WERI-Rb-1 (cell line): ENCODE measurements around the gene CRABP1.

Experiments used
- DNase-seq: peaks from one replicate; pipeline ENCODE4 v3.0.0-alpha.2; 2020
- H3K27ac ChIP-seq: fragments of 250-450 bp; sonication (Bioruptor Pico); 2 replicates; pipeline ENCODE4 v1.5.1; 2020; ENCODE audit warnings: mild to moderate bottlenecking, moderate library complexity
- H3K27me3 ChIP-seq: fragments of 250-450 bp; sonication (Bioruptor Pico); 2 replicates; pipeline ENCODE4 v1.5.1; 2021; ENCODE audit warnings: mild to moderate bottlenecking, low read depth, moderate library complexity; ENCODE audit not compliant: insufficient read depth, severe bottlenecking
- H3K36me3 ChIP-seq: fragments of 250-450 bp; sonication (Bioruptor Pico); 2 replicates; pipeline ENCODE4 v1.5.1; 2020; ENCODE audit warnings: mild to moderate bottlenecking, moderate library complexity
- H3K4me3 ChIP-seq: 2 replicates; pipeline ENCODE4 v1.5.1; 2011; ENCODE audit warnings: low read depth, mild to moderate bottlenecking, control low read depth, low read length
- H3K9me3 ChIP-seq: fragments of 250-450 bp; sonication (Bioruptor Pico); 2 replicates; pipeline ENCODE4 v1.5.1; 2021; ENCODE audit warnings: mild to moderate bottlenecking, moderate library complexity; ENCODE audit not compliant: severe bottlenecking
- TF ChIP-seq, protein P1 (sequence below): IDR thresholded peaks from 2 replicates; pipeline ENCODE4 v1.5.1; 2011; ENCODE audit warnings: low read depth, mild to moderate bottlenecking, control low read depth, inconsistent platforms, low read length

CRABP1 gene

DNA sequence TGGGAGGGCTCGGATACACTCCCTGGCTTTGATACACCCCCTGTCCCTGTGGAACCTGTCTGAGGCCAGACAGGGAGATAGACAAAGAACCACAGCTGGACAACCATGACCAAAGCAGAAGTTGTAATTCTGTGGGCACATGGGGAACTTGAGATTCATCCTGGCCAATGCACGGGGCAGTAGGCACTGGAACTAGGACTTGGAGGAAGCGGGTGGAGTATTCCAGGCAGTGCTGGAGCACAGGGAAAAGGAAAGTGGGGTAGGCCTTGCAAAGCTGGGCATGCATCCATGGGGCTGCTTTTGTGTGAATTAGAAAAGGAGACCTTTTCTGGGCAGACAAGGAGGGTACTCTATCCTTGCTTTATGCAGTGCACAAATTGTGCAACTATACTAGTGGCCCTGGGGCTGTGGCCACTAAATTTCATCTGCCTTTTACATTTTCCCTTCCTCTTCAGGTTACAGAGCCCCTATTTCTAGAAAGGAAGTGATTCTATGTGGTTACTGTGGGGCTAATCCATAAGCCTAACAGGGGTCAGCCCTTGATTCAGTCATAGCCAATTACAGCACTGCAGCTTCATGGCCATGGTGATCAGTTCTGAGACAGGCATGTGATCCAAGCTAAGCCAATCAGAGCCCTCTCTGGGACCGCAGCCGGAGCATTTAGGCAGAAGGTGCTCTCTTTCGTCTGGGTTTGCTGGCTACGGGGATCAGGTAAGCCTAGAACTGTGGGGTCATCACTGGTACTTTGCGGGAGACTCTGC is 21.0 kb downstream of the CRABP1 start:
- DNase-seq = peak; percentile 49
- Histone ChIP-seq H3K27me3 (no peaks in the 10 kb centered on the region), H3K36me3 (no peaks in the 10 kb centered on the region), H3K9me3 (no peaks in the 10 kb centered on the region), H3K4me3 (no peak overlapping the region), H3K27ac (no peak overlapping the region)
- TF ChIP-seq, protein P1, sequence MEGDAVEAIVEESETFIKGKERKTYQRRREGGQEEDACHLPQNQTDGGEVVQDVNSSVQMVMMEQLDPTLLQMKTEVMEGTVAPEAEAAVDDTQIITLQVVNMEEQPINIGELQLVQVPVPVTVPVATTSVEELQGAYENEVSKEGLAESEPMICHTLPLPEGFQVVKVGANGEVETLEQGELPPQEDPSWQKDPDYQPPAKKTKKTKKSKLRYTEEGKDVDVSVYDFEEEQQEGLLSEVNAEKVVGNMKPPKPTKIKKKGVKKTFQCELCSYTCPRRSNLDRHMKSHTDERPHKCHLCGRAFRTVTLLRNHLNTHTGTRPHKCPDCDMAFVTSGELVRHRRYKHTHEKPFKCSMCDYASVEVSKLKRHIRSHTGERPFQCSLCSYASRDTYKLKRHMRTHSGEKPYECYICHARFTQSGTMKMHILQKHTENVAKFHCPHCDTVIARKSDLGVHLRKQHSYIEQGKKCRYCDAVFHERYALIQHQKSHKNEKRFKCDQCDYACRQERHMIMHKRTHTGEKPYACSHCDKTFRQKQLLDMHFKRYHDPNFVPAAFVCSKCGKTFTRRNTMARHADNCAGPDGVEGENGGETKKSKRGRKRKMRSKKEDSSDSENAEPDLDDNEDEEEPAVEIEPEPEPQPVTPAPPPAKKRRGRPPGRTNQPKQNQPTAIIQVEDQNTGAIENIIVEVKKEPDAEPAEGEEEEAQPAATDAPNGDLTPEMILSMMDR = no peak

DNA sequence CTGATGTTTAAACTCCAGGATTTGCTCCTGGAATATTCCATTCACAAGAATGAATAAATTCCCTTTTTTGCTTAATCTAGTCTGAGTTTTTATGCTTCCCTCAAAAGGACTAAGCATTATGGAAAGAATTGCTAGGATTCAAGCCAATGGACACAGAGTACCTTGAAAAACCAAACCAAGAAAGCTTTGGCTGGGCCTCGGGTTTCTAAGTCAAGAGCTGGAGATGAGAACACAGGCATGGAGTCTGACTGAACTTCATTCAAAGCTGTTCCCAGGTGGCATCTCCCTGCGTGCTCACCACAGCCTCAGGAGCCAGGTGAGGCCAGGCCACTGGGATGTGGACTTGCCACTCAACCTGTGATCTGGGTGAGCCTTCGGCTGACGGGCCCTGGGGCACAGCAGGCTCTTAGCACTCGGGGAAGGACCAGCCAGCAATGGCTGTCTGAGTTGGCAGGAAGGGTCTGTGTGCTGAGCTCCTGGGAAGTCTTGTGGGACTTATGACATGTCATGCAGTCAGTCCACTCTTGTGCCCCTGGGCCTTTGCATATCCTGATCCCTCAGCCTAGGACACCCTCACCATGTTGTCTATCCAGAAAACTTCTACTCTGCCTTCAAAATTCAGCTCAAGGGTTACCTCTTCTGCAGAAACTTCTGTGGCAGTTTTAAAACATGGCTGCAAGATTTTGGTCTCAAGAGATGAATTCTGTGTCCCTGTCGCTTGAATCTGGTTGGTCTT is 21.8 kb downstream of the CRABP1 start:
- H3K27ac ChIP-seq = no peak overlapping the region
- no peaks in the 10 kb centered on the region for H3K36me3 ChIP-seq
- H3K4me3 ChIP-seq = no peak overlapping the region
- TF ChIP-seq, protein P1 = no peak
- DNase-seq = no peak
- no peaks in the 10 kb centered on the region for H3K9me3 ChIP-seq
- H3K27me3 ChIP-seq = no peaks in the 10 kb centered on the region

DNA sequence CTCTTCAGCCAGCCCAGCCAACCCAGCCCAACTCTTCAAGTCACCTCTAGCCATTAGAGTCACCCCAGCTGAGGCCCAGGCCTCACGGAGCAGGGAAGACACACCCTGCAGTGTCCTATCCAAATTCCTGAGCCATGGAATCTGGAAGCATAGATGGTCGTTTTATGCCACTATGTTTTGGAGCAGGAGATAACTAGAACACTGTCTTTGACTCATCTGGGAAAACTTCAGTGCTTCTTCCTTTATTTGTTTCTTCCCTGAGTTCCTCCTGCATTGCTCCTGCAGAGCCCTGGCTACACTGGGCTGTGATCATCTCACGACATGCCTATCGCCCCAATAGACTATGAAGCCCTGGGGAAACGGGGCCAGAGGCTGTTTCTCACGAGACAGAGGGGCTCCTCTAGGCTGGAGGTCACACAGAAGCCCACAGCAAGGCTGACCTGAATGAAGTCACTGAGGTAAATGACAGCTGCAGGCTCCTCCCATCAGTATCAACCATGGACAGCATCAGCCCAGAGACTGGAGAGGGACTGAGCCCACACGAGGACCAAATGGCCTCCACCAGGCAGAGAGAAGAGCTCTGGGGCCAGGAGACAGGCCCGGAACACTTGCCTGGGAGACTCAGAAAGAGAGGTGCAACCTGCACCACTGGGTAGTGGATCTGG is 22.7 kb downstream of the CRABP1 start:
- Histone ChIP-seq H3K9me3 (no peaks in the 10 kb centered on the region), H3K36me3 (no peaks in the 10 kb centered on the region), H3K4me3 (no peak overlapping the region), H3K27me3 (no peaks in the 10 kb centered on the region), H3K27ac (no peak overlapping the region)
- TF ChIP-seq, protein P1 = no peak
- no peak for DNase-seq

DNA sequence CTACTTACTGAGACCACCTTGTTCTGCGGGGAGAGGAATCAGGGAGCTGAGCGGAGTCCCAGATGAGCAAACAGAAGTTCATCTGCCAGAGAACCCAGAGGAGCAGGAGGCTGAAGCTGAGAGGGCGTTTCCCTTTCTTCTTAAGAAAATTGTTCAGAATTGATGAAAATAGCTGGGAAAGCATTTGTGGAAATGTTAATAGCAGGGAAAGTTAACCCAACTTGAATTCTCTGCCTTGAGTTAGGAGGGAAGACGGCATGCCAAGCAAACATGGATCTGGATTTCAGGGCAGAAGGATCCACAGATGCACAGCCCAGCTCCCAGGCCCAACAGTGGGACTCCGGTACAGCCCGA is 23.2 kb downstream of the CRABP1 start:
- no peaks in the 10 kb centered on the region for H3K9me3 ChIP-seq
- DNase-seq = no peak
- no peak overlapping the region for H3K27ac ChIP-seq
- no peaks in the 10 kb centered on the region for H3K27me3 ChIP-seq
- no peak overlapping the region for H3K4me3 ChIP-seq
- no peaks in the 10 kb centered on the region for H3K36me3 ChIP-seq
- TF ChIP-seq, protein P1 = no peak

DNA sequence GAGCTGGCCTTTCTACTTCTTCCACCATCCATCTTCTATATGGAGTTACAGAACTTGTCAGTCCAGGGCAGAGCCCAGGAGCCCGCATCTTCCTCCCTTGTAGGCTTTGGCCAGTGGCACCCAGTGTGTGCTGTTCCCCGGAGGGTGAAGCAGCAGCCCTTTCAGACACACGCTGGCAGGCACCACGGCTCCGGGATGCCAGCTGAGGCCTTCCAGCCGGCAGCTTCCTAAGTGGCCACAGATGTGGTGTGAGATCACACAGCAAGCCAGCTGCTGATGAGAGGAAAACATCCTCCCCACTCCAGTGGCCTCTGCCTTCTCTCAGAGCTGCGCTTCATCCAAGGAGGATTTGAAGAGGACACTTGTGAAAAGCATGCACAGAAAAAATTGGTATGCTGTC is 24.1 kb downstream of the CRABP1 start:
- Histone ChIP-seq H3K9me3 (no peaks in the 10 kb centered on the region), H3K27ac (no peak overlapping the region), H3K36me3 (no peaks in the 10 kb centered on the region), H3K27me3 (no peaks in the 10 kb centered on the region), H3K4me3 (no peak overlapping the region)
- TF ChIP-seq, protein P1 = no peak
- DNase-seq = no peak
